Activated B cell treated with CpG ODN at 0.5 μM for 24 hours (primary cell): ENCODE data around the gene SMG7. TPM values are rescaled to one million over a fixed set of nuclear protein-coding genes. Genes with fewer than 3 reads are reported as not detected.
A peak's percentile ranks its signal among the peaks of the same experiment; 100 is the strongest.

ENCODE experiments used
- ATAC-seq: fragments of 200-7000 bp; cut with Tn5 transposase; one replicate; pipeline ENCODE4 v1.10.0; 2021; ENCODE audit warnings: low read depth, mild to moderate bottlenecking, moderate library complexity
- CTCF ChIA-PET: fragments of 350-600 bp; sonication (Branson Sonifier 250); formaldehyde crosslinking; loops from one replicate; lab custom pipeline; 2021; ENCODE audit warnings: antibody characterized with exemption; lab: Charles Lee
- POLR2A ChIA-PET: fragments of 350-600 bp; sonication (Branson Sonifier 250); formaldehyde crosslinking; loops from one replicate; lab custom pipeline; 2021; ENCODE audit warnings: antibody characterized with exemption; lab: Charles Lee
- DNase-seq: peaks from one replicate; pipeline ENCODE4 v3.0.0; 2022
- H3K27ac Mint-ChIP-seq: one replicate; pipeline ENCODE4 v1.8.0; 2020; ENCODE audit warnings: mixed read lengths
- H3K27me3 Mint-ChIP-seq: one replicate; pipeline ENCODE4 v1.8.0; 2021; ENCODE audit warnings: mixed read lengths
- H3K36me3 Mint-ChIP-seq: one replicate; pipeline ENCODE4 v1.8.0; 2021; ENCODE audit warnings: low read depth, mixed read lengths
- H3K4me1 Mint-ChIP-seq: one replicate; pipeline ENCODE4 v1.8.0; 2021; ENCODE audit warnings: mixed read lengths
- H3K4me3 Mint-ChIP-seq: one replicate; pipeline ENCODE4 v1.8.0; 2020; ENCODE audit warnings: mild to moderate bottlenecking, mixed read lengths
- H3K9me3 Mint-ChIP-seq: one replicate; pipeline ENCODE4 v1.8.0; 2020; ENCODE audit warnings: mixed read lengths
- intact Hi-C: fragments of 100-400 bp; cut with micrococcal nuclease; formaldehyde crosslinking; loops from one replicate; pipeline ENCODE4 v1.15.1; 2024
- total RNA-seq: library from RNA; stranded (reverse); gene quantifications from 2 replicates; pipeline ENCODE4 v1.2.3, GENCODE V29; 2022
- TF ChIP-seq, protein P1 (sequence below): fragments of 200-600 bp; IDR thresholded peaks from one replicate; pipeline ENCODE4 v1.8.0; 2022; ENCODE audit warnings: antibody characterized with exemption, mild to moderate bottlenecking

SMG7 gene
- total RNA-seq, 1 donor from 2014 or later: 83.5 TPM

- ATAC-seq (no peak), DNase-seq (no peak)
- Mint-ChIP-seq H3K4me1 (peaks cover 32% of the 10 kb centered on the region), H3K36me3 (peaks cover 88% of the 10 kb centered on the region), H3K4me3 (no peak overlapping the region), H3K9me3 (no peaks in the 10 kb centered on the region), H3K27me3 (no peaks in the 10 kb centered on the region), H3K27ac (no peak overlapping the region)
- intact Hi-C loops: no loop called here
- TF ChIP-seq, protein P1, sequence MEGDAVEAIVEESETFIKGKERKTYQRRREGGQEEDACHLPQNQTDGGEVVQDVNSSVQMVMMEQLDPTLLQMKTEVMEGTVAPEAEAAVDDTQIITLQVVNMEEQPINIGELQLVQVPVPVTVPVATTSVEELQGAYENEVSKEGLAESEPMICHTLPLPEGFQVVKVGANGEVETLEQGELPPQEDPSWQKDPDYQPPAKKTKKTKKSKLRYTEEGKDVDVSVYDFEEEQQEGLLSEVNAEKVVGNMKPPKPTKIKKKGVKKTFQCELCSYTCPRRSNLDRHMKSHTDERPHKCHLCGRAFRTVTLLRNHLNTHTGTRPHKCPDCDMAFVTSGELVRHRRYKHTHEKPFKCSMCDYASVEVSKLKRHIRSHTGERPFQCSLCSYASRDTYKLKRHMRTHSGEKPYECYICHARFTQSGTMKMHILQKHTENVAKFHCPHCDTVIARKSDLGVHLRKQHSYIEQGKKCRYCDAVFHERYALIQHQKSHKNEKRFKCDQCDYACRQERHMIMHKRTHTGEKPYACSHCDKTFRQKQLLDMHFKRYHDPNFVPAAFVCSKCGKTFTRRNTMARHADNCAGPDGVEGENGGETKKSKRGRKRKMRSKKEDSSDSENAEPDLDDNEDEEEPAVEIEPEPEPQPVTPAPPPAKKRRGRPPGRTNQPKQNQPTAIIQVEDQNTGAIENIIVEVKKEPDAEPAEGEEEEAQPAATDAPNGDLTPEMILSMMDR: no peak
- ChIA-PET CTCF (no interaction called here), POLR2A (no interaction called here)
Measured at GRCh38 chr1:183552441-183552840, 80.1 kb downstream of the SMG7 start.

DNA sequence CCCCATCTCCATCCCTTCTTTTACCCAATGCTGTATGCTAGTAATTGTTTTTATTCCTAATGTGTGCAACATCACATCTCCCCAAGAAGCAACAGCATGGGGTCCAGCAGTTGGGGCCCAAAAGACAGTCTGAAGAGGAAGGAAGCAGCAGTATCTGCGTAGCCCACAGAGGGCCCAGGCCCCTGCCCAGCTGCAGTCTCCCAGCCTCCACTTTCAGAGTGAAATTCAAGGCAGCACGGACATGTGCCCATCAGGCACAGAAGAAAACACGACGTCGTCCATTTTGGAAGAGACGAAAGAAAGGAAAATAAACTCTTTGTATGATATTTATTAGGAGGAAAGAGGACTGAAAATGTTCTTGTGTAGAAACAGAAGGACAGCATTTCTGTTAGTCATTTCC, 80.6 kb downstream of the SMG7 start:
- ATAC-seq (no peak), DNase-seq (no peak)
- intact Hi-C loops: no loop called here
- peaks cover 89% of the 10 kb centered on the region for H3K36me3 Mint-ChIP-seq
- H3K27ac Mint-ChIP-seq: no peak overlapping the region
- TF ChIP-seq, protein P1: no peak
- POLR2A ChIA-PET: no interaction called here
- H3K4me3 Mint-ChIP-seq: no peak overlapping the region
- peaks cover 27% of the 10 kb centered on the region for H3K4me1 Mint-ChIP-seq
- CTCF ChIA-PET: no interaction called here
- H3K9me3 Mint-ChIP-seq: no peaks in the 10 kb centered on the region
- H3K27me3 Mint-ChIP-seq: no peaks in the 10 kb centered on the region

DNA sequence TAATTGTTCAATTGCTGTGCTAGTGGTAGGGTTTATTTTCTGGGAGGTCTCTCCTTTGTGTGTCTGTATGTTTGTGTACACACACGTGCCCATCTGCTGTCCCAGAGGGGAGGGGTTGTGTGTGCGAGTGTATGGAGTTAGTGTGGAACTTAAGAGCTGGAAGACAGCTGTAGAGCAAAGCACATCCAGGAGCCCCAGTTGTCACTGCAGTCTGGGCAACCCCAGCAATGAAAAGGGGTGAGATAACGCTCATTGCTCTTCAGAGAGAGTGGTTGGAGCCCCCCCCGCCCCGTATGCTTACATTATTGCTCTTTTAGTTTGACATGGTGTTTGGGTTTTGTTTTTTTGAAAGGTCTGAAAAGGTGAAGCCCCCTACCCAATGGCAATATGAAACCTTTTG, 81.0 kb downstream of the SMG7 start:
- DNase-seq: no peak
- no peak for ATAC-seq
- Mint-ChIP-seq H3K4me3 (no peak overlapping the region), H3K9me3 (no peaks in the 10 kb centered on the region), H3K36me3 (peaks cover 86% of the 10 kb centered on the region), H3K27me3 (no peaks in the 10 kb centered on the region), H3K4me1 (peaks cover 23% of the 10 kb centered on the region), H3K27ac (no peak overlapping the region)
- TF ChIP-seq, protein P1: no peak
- intact Hi-C loops: no loop called here
- ChIA-PET CTCF (interaction anchor here (2.0 kb wide), 1 partner anchor 27 kb away, joined by 7 read pairs; no protein-coding TSS in a partner anchor), POLR2A (interaction anchor here (1.3 to 2.0 kb wide), 2 partner anchors 37 to 80 kb away, joined by 3 to 10 read pairs; partner anchors contain the start of gene NCF2)

DNA sequence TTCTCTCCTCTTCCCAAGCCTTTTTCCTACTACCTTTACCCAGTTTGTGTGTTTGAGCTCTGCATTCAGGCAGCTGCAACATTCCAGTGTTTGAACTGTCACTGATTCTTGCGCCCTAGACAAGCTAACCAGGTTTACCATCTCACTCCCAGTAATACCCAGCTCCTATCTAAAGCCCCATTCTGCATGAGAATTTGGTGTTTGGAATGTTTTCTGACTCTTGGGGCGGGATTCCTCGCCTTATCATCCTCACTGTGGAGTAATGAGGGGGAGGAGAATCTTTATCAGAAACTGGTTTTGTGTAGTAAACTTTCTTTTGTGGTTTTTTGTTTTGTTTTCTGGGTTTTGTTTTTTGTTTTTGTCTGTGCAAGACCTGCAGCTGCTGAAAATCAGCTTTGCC, 81.5 kb downstream of the SMG7 start:
- peaks cover 85% of the 10 kb centered on the region for H3K36me3 Mint-ChIP-seq
- peaks cover 21% of the 10 kb centered on the region for H3K4me1 Mint-ChIP-seq
- no peak for ATAC-seq
- H3K27me3 Mint-ChIP-seq: no peaks in the 10 kb centered on the region
- no peaks in the 10 kb centered on the region for H3K9me3 Mint-ChIP-seq
- TF ChIP-seq, protein P1: no peak
- H3K27ac Mint-ChIP-seq: no peak overlapping the region
- DNase-seq: no peak
- ChIA-PET CTCF (interaction anchor here (2.0 kb wide), 1 partner anchor 27 kb away, joined by 7 read pairs; no protein-coding TSS in a partner anchor), POLR2A (interaction anchor here (1.3 to 2.0 kb wide), 2 partner anchors 36 to 80 kb away, joined by 3 to 10 read pairs; partner anchors contain the start of gene NCF2)
- intact Hi-C loops: loop anchor here (2.0 kb wide), 2 partner anchors 15 to 69 kb away; no protein-coding TSS in a partner anchor
- H3K4me3 Mint-ChIP-seq: no peak overlapping the region

GRCh38 chr1:183554577-183554976, 82.3 kb downstream of the SMG7 start:
- Mint-ChIP-seq H3K27me3 (no peaks in the 10 kb centered on the region), H3K9me3 (no peaks in the 10 kb centered on the region), H3K4me1 (peaks cover 21% of the 10 kb centered on the region), H3K36me3 (peaks cover 85% of the 10 kb centered on the region), H3K27ac (peak overlapping the region; percentile 32), H3K4me3 (no peak overlapping the region)
- ChIA-PET CTCF (interaction anchor here (1.1 to 2.0 kb wide), 2 partner anchors 26 to 68 kb away, joined by 4 to 7 read pairs; no protein-coding TSS in a partner anchor), POLR2A (interaction anchor here (0.6 to 2.0 kb wide), 4 partner anchors 13 to 80 kb away, joined by 3 to 10 read pairs (median 3); partner anchors contain the start of gene NCF2)
- DNase-seq (no peak), ATAC-seq (peak; percentile 69)
- intact Hi-C loops: loop anchor here (2.0 kb wide), 2 partner anchors 14 to 68 kb away; no protein-coding TSS in a partner anchor
- TF ChIP-seq, protein P1: no peak
